IMR-90 (cell line): ENCODE measurements around the gene NUDT8. TPM values are rescaled to one million over a fixed set of nuclear protein-coding genes. Genes with fewer than 3 reads are reported as not detected.
A peak's percentile ranks its signal among the peaks of the same experiment; 100 is the strongest.

Experiments
- ATAC-seq: fragments of 200-7000 bp; cut with Tn5 transposase; 2 replicates; pipeline ENCODE4 v1.9.1; 2020; ENCODE audit warnings: low read depth, mild to moderate bottlenecking, moderate library complexity
- BruUV-seq: library from RNA; stranded (reverse); fragments of 400-500 nt; replicated peaks from 2 replicates; lab custom pipeline; 2021; lab: Mats Ljungman, UMichigan
- CTCF ChIA-PET: fragments of 300-600 bp; formaldehyde crosslinking; extraction: SDS; loops from one replicate; lab custom pipeline; 2021; ENCODE audit warnings: antibody characterized with exemption; lab: Yijun Ruan, JAX
- POLR2A ChIA-PET: fragments of 300-600 bp; sonication (Branson Sonifier 250); formaldehyde crosslinking; loops from one replicate; lab custom pipeline; 2022; ENCODE audit warnings: antibody characterized with exemption; ENCODE audit not compliant: unreplicated experiment; lab: Charles Lee
- DNase-seq: peaks from one replicate; pipeline ENCODE4 v3.0.0; 2013
- H2AFZ ChIP-seq: replicated peaks from 2 replicates; pipeline ENCODE3; 2013; ENCODE audit warnings: low read length, mild to moderate bottlenecking; ENCODE audit not compliant: poor library complexity
- H2AK5ac ChIP-seq: 2 replicates; pipeline ENCODE4 v1.6.1; 2013; ENCODE audit warnings: low read depth, low read length, inconsistent platforms
- H2AK9ac ChIP-seq: replicated peaks from 2 replicates; pipeline ENCODE3; 2013; ENCODE audit warnings: mild to moderate bottlenecking, low read depth, low read length, moderate library complexity; ENCODE audit not compliant: poor library complexity
- H2BK120ac ChIP-seq: 2 replicates; pipeline ENCODE4 v1.6.1; 2013; ENCODE audit warnings: low read depth, low read length, inconsistent platforms
- H2BK15ac ChIP-seq: 3 replicates; pipeline ENCODE4 v1.6.1; 2013; ENCODE audit warnings: low read depth, low read length, inconsistent platforms
- H2BK20ac ChIP-seq: 2 replicates; pipeline ENCODE4 v1.6.1; 2013; ENCODE audit warnings: low read depth, mild to moderate bottlenecking, inconsistent platforms, low read length, moderate library complexity
- H2BK5ac ChIP-seq: 2 replicates; pipeline ENCODE4 v1.6.1; 2013; ENCODE audit warnings: mild to moderate bottlenecking, low read depth, low read length, inconsistent platforms; ENCODE audit not compliant: poor library complexity, severe bottlenecking
- H3K14ac ChIP-seq: replicated peaks from 2 replicates; pipeline ENCODE4 v1.6.1; 2013; ENCODE audit warnings: low read depth, low read length, inconsistent platforms
- H3K18ac ChIP-seq: 2 replicates; pipeline ENCODE4 v1.6.1; 2013; ENCODE audit warnings: low read depth, low read length, control low read depth
- H3K23ac ChIP-seq: 2 replicates; pipeline ENCODE4 v1.6.1; 2013; ENCODE audit warnings: low read depth, low read length, inconsistent platforms
- H3K27ac ChIP-seq: 2 replicates; pipeline ENCODE4 v1.5.1; 2013; ENCODE audit warnings: mild to moderate bottlenecking, control low read depth, low read length; ENCODE audit not compliant: insufficient read depth
- H3K27me3 ChIP-seq: 2 replicates; pipeline ENCODE4 v1.6.1; 2013; ENCODE audit warnings: low read length; ENCODE audit not compliant: control insufficient read depth, insufficient read depth
- H3K36me3 ChIP-seq: 2 replicates; pipeline ENCODE4 v1.6.1; 2013; ENCODE audit warnings: low read length, mixed read lengths; ENCODE audit not compliant: control insufficient read depth, insufficient read depth
- H3K4ac ChIP-seq: 2 replicates; pipeline ENCODE4 v1.6.1; 2013; ENCODE audit warnings: low read depth, low read length, inconsistent platforms
- H3K4me1 ChIP-seq: 2 replicates; pipeline ENCODE4 v1.6.1; 2013; ENCODE audit warnings: low read length, mixed read lengths; ENCODE audit not compliant: control insufficient read depth, insufficient read depth
- H3K4me2 ChIP-seq: 2 replicates; pipeline ENCODE4 v1.6.1; 2013; ENCODE audit warnings: low read depth, mild to moderate bottlenecking, control low read depth, low read length, moderate library complexity
- H3K4me3 ChIP-seq: 2 replicates; pipeline ENCODE4 v1.5.1; 2013; ENCODE audit warnings: low read depth, mild to moderate bottlenecking, control low read depth, low read length, moderate library complexity; ENCODE audit not compliant: insufficient read depth
- H3K56ac ChIP-seq: 2 replicates; pipeline ENCODE4 v1.6.1; 2013; ENCODE audit warnings: low read length, inconsistent platforms; ENCODE audit not compliant: insufficient read depth; ENCODE audit errors: extremely low read depth
- H3K79me1 ChIP-seq, 2 experiments: 2 replicates each; pipeline ENCODE4 v1.6.1; 2013; ENCODE audit warnings: low read length in 2 of 2, inconsistent platforms in 1 of 2, low read depth in 1 of 2
- H3K9ac ChIP-seq: 2 replicates; pipeline ENCODE4 v1.6.1; 2013; ENCODE audit warnings: low read depth, low read length, control low read depth
- H3K9me1 ChIP-seq: 2 replicates; pipeline ENCODE4 v1.6.1; 2013; ENCODE audit warnings: low read length, inconsistent platforms; ENCODE audit not compliant: insufficient read depth
- H3K9me3 ChIP-seq: 2 replicates; pipeline ENCODE4 v1.6.1; 2013; ENCODE audit warnings: low read length; ENCODE audit not compliant: control insufficient read depth, insufficient read depth
- H4K20me1 ChIP-seq: 2 replicates; pipeline ENCODE4 v1.6.1; 2013; ENCODE audit warnings: low read length, inconsistent platforms; ENCODE audit not compliant: insufficient read depth
- H4K5ac ChIP-seq: 2 replicates; pipeline ENCODE4 v1.6.1; 2013; ENCODE audit warnings: mild to moderate bottlenecking, low read depth, low read length, control low read depth
- H4K8ac ChIP-seq, 2 experiments: 2 replicates each; pipeline ENCODE4 v1.6.1; 2013; ENCODE audit warnings: low read depth in 2 of 2, low read length in 2 of 2, control low read depth in 1 of 2, inconsistent platforms in 1 of 2
- H4K91ac ChIP-seq: 2 replicates; pipeline ENCODE4 v1.6.1; 2013; ENCODE audit warnings: low read depth, low read length, inconsistent platforms; ENCODE audit not compliant: insufficient read depth
- FOS ChIP-seq: fragments of 150-350 bp; IDR thresholded peaks from 2 replicates; pipeline ENCODE4 v1.6.1; 2016; ENCODE audit warnings: low read depth, low read length
- MAZ ChIP-seq: IDR thresholded peaks from 2 replicates; pipeline ENCODE4 v1.6.1; 2012; ENCODE audit warnings: low read depth, mild to moderate bottlenecking, low read length, improper control_type of control experiment, moderate library complexity, borderline replicate concordance
- MXI1 ChIP-seq: IDR thresholded peaks from 2 replicates; pipeline ENCODE4 v1.6.1; 2012; ENCODE audit warnings: low read depth, mild to moderate bottlenecking, low read length, moderate library complexity, borderline replicate concordance
- RAD21 ChIP-seq: IDR thresholded peaks from 2 replicates; pipeline ENCODE4 v1.6.1; 2012; ENCODE audit warnings: low read length, improper control_type of control experiment
- USF2 ChIP-seq: fragments of 150-350 bp; IDR thresholded peaks from 2 replicates; pipeline ENCODE4 v1.6.1; 2017; ENCODE audit warnings: mild to moderate bottlenecking, antibody characterized with exemption, low read length, low read depth
- WGBS, 2 experiments: methylation state at CpG; one replicate each; pipeline versions ENCODE4 v1.1.5 to v1.1.7; 2013; ENCODE audit warnings: missing lambda C conversion rate in 2 of 2; ENCODE audit not compliant: insufficient read length in 1 of 2; ENCODE audit errors: extremely low coverage in 2 of 2; 5-methylcytosine and 5-hydroxymethylcytosine counted together
- dilution Hi-C: fragments of 300-500 bp; cut with HindIII; formaldehyde crosslinking; loops from one replicate; pipeline ENCODE4 v1.14.3; 2018; ENCODE audit warnings: low sequenced_read_pairs; ENCODE audit not compliant: unreplicated experiment
- in situ Hi-C: fragments of 300-500 bp; cut with MboI; formaldehyde crosslinking; loops from 3 replicates; pipeline ENCODE4 v1.14.3; 2019; ENCODE audit warnings: low sequenced_read_pairs, inconsistent platforms, mixed read lengths
- intact Hi-C: fragments of 100-400 bp; cut with micrococcal nuclease; formaldehyde crosslinking; loops from 2 replicates; pipeline ENCODE4 v1.10.0; 2022
- polyA plus RNA-seq, 3 experiments: library from polyadenylated mRNA; depleted of rRNA; stranded (reverse); fragments of >200 nt; gene quantifications; 2 replicates each; pipeline ENCODE4 v1.2.3, GENCODE V29; 2012; ENCODE audit warnings: low replicate concordance in 1 of 3
- total RNA-seq: library from RNA; depleted of rRNA; stranded (reverse); fragments of >200 nt; gene quantifications from 2 replicates; pipeline ENCODE4 v1.2.3, GENCODE V29; 2012

NUDT8 gene
- total and polyA plus RNA-seq, 2 of the 4 experiments (the other 2 are of a cell fraction): 1.4 to 2.5 TPM

GRCh38 chr11:67584205-67584880, 45.4 kb downstream of the NUDT8 start:
- Histone ChIP-seq H2AK5ac (peak overlapping the region; percentile 97), H2BK5ac (peak overlapping the region; percentile 76), H3K27ac (peak overlapping the region; percentile 84), H4K8ac (peak overlapping the region; percentile 63 to 84; a peak in 3 of 4 replicates), H2BK120ac (peak overlapping the region; percentile 39; the same call in 1 of the 2 replicates), H3K36me3 (peaks cover 20% of the 10 kb centered on the region), H3K9ac (peak overlapping the region; percentile 86), H3K4ac (peak overlapping the region; percentile 91), H3K18ac (peak overlapping the region; percentile 45; the same call in 1 of the 2 replicates), H2AFZ (peak overlapping the region; percentile 85), H3K4me3 (peak overlapping the region; percentile 77), H3K79me1 (peaks cover 18 to 45% of the 10 kb centered on the region in 2 experiments), H3K56ac (peak overlapping the region; percentile 24), H4K20me1 (peaks cover 31% of the 10 kb centered on the region), H2BK15ac (no peak overlapping the region), H3K14ac (peak overlapping the region; percentile 98), H4K91ac (peak overlapping the region; percentile 55), H3K27me3 (peaks cover 9% of the 10 kb centered on the region; the same call in 1 of the 2 replicates), H4K5ac (peak overlapping the region; percentile 50), H3K9me1 (peaks cover 16% of the 10 kb centered on the region), H3K9me3 (no peaks in the 10 kb centered on the region), H3K4me1 (peaks cover 14% of the 10 kb centered on the region), H3K23ac (peak overlapping the region; percentile 90), H2BK20ac (no peak overlapping the region), H2AK9ac (peak overlapping the region; percentile 99), H3K4me2 (peak overlapping the region; percentile 81)
- CTCF ChIA-PET: interaction anchor here (0.9 to 2.3 kb wide), 4 partner anchors 8 to 18 kb away, joined by 3 to 9 read pairs (median 4); no protein-coding TSS in a partner anchor
- POLR2A ChIA-PET: no interaction called here
- intact Hi-C loops: no loop called here
- ATAC-seq (peak; percentile 55), DNase-seq (peak; percentile 54)
- dilution Hi-C loops: no loop called here
- in situ Hi-C loops: no loop called here
- peak; percentile 28; the same call in 1 of the 2 replicates for TF ChIP-seq MAZ
- TF ChIP-seq MXI1: peak; percentile 60; the same call in 1 of the 2 replicates
- no peak for TF ChIP-seq RAD21
- no peak for TF ChIP-seq FOS
- TF ChIP-seq USF2: 0 out of 2 replicates have a peak, but pooled peaks have one; percentile 9
- WGBS, 2 experiments: no CpG with 5 or more reads among the region's 33 CpGs
- BruUV-seq: TSS peak; percentile 78
